ENCODE data around the gene AFAP1L2.
A peak's percentile ranks its signal among the peaks of the same experiment; 100 is the strongest.

The AFAP1L2 gene

GRCh38 chr10:114307731-114308130, 96.6 kb downstream of the AFAP1L2 start:
- no peak for DNase-seq

GRCh38 chr10:114306116-114306973, 98.0 kb downstream of the AFAP1L2 start:
- DNase-seq = no peak

DNA sequence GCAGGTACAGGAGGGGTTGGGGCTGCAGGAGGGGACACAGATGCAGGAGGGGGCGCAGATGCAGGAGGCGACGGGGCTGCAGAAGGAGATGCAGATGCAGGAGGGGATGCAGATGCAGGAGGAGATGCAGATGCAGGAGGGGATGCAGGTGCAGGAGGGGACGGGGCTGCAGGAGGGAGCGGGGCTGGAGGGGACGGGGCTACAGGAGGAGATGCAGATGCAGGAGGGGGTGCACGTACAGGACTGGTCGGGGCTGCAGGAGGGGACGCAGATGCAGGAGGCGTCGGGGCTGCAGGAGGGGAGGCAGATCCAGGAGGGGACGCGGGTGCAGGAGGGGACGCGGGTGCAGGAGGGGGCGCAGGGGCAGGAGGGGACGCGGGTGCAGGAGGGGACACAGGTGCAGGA, 98.8 kb downstream of the AFAP1L2 start:
- no peak for DNase-seq

DNA sequence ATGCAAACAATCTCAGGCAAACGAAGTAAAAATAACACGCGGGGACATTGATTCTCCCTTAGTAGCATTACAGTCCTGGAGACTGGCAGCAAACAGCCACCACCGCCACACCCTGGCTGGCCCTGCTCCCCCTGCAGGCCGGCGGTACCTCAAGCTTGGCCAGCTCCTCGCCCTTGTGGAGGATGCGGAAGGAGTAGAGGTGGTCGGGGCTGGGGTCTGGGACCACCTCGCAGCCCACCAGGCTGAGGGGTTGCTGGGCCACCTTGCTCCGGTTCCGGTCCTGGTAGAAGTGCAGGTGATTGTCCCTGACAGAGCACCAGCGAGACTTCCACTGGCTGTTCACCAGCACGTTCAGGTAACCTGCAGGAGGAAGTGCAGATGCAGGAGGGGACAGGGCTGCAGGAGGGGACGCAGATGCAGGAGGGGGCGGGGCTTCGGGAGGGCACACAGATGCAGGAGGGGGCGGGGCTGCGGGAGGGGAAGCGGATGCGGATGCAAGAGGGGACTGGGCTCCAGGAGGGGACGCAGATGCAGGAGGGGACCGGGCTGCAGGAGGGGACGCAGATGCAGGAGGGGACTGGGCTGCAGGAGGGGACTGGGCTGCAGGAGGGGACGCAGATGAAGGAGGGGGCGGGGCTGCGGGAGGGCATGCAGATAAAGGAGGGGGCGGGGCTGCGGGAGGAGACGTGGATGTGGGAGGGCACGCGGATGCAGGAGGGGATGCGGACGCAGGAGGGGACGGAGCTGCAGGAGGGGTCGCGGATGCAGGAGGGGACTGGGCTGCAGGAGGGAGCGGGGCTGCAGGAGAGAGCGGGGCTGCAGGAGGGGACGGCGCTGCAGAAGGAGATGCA, 99.5 kb downstream of the AFAP1L2 start:
- peak; percentile 49 for DNase-seq

- DNase-seq = peak; percentile 61
Measured at GRCh38 chr10:114304017-114304570, 100.2 kb downstream of the AFAP1L2 start.

DNA sequence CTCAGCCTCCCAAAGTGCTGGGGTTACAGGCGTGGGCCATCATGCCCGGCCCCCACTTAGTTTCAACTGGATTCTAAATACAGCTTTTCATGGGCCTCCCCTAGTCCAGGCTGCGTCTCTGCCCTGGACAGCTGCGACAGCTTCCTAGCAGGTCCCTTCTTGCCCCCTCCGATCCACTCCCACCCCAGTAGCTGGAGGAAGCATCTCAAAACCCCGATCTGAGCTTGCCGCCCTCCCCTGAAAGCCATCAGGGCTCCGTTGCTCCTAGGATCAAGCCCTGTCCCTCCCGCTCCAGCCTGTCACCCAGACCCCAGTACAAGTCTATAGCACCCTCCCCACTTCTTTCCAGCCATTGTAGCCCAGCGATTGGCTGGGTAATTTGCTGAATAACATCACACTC, 100.7 kb downstream of the AFAP1L2 start:
- no peak for DNase-seq

DNA sequence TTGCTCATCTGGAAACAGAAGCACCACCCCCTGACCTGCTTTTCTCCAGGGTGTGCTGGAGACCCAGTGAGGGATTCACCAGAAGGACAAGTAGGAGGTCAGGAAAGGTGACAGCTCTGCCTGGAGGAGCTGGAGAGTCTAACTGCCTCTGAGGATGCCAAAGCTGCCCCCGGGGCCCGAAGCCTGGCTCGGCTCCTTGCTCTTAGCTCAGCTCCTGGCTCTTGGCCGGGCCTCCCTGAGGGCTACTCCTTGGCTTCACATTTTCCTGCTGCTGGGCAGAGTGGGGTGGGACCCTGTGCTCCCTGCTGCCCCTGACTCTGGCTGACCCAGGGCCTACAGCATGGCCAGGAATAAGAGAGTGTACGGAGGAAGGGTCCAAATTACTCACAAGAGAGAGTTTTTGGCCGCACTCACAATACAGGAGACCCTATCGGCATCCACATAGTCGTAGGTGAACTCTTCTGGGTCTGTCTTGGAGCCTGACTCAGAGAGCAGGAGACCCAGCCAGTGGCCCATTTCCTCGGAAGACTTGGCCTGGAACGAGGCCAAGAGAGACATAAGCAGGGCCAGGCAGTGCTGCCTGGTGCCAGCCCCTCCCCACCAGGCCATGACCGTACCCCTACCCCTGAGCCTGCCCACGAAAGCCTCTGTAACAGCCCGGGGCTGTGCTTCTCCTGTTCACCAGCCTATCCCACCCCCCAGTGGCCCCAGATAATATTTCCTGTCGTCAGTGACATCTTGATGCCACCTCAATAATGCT, 102.2 kb downstream of the AFAP1L2 start:
- no peak for DNase-seq

GRCh38 chr10:114301177-114301576, 103.1 kb downstream of the AFAP1L2 start:
- DNase-seq = no peak

GRCh38 chr10:114300036-114300645, 104.2 kb downstream of the AFAP1L2 start:
- DNase-seq = no peak

DNA sequence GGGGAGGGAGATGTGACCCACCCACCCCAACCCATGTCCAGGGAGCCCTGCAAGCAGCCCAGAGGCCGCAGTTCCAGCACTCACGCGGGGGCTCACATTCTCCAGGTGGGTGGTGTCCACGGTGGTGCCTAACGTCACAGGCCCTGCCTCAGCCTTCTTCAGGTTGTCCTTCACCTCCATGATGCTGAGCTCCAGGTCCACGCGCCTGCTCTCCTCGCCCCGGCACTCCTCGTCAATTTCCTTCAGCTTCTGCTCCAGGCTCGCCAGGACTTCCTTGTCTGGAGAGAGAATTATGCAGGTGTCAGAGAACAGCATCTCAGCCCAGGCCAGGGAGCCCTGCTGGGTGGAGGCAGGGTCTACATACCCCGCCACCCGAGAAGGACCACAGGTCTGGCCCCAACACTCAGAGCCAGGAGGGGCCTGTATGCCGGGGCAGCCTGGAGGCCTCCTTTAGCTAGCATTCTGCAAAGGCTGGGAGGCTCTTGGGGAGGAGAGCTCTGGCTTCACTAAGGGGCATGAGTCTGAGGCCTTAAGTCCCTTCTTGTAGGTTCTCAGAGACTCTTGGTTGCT, 107.1 kb downstream of the AFAP1L2 start:
- no peak for DNase-seq

DNA sequence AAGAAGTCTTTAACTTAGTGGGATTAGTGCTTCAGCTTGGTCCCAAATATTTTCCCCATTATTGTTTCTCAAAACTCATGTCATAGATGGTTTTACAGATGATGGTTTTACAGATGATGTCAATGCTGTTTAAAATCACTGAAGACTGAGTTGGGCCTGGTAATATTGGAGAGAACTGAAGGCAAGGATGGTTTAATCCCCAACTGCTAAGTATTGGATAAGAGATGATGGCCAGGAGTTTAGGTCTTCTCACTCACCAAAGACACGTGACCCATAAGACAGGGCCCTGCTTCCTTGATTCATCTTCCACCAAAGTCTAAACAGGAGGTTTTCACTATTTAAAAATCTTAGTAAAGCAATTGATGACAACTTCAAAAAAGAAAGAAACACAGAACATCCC, 108.9 kb downstream of the AFAP1L2 start:
- DNase-seq = no peak

DNA sequence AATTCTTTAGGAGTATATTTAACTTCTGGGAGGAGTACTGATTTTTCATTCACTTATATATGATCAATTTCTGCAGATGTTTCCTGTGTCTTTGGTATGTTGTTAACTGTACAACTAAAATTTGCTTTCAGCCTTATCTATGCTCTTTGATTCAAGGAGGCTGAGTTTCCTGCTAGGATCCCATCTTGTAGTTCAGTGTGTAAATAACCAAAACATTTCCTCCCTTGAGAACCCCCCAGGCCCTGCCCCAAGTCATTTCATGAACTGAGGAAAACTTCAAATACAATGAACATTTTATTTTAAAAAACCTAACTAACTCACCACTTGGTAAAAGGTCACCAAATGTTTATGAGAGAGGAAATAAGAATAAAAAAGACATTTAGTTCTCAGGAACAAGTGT, 109.8 kb downstream of the AFAP1L2 start:
- DNase-seq = no peak

GRCh38 chr10:114293075-114293474, 111.2 kb downstream of the AFAP1L2 start:
- DNase-seq = no peak

GRCh38 chr10:114291516-114291915, 112.8 kb downstream of the AFAP1L2 start:
- no peak for DNase-seq

GRCh38 chr10:114291076-114291475, 113.2 kb downstream of the AFAP1L2 start:
- DNase-seq = no peak

DNA sequence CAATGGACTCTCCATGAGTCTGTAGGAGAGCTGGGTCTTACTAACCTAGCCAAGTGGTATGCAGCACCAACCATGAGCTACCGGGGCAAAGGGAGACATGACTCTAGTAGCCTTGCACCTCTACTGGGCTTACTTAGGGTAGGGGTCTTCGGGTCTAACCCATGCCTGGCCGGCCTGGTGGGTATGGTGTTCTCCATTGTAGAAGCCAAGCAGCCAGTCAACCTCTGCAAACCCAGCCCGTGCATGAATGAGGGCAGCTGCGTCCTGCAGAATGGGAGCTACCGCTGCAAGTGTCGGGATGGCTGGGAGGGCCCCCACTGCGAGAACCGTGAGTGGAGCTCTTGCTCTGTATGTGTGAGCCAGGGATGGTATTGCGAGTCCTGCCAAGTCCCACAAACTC, 114.3 kb downstream of the AFAP1L2 start:
- no peak for DNase-seq

DNA sequence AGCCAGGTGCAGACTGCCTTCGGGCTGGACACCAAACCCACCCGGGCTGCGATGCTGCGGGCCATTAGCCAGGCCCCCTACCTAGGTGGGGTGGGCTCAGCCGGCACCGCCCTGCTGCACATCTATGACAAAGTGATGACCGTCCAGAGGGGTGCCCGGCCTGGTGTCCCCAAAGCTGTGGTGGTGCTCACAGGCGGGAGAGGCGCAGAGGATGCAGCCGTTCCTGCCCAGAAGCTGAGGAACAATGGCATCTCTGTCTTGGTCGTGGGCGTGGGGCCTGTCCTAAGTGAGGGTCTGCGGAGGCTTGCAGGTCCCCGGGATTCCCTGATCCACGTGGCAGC, 115.2 kb downstream of the AFAP1L2 start:
- no peak for DNase-seq

DNA sequence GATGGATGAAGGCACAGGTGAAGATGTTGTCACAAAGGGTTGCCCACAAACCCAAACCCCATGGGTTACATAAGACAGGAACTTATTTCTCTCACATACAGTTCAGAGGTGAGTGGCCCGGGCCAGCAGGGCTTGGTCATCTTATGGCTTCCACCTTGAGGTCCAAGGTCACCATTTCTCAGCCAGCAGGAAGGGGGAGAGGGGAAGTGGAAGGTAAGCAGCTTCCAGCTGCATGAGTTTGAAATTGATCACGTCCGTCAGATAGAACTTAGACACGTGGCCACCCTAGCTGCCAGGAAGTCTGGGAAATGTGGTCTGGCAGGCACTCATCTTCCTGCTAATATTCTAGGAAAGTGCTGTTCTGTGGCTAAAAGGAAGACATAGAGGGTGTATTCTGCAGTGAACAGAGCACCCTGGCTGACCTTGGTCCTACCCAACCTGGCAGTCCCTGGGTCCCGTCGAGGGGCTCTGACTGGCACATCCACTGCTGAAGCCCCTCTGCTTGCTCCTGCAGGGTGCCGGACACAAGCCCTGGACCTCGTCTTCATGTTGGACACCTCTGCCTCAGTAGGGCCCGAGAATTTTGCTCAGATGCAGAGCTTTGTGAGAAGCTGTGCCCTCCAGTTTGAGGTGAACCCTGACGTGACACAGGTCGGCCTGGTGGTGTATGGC, 115.7 kb downstream of the AFAP1L2 start:
- no peak for DNase-seq

- no peak for DNase-seq
Measured at GRCh38 chr10:114286921-114287320, 117.4 kb downstream of the AFAP1L2 start.

DNA sequence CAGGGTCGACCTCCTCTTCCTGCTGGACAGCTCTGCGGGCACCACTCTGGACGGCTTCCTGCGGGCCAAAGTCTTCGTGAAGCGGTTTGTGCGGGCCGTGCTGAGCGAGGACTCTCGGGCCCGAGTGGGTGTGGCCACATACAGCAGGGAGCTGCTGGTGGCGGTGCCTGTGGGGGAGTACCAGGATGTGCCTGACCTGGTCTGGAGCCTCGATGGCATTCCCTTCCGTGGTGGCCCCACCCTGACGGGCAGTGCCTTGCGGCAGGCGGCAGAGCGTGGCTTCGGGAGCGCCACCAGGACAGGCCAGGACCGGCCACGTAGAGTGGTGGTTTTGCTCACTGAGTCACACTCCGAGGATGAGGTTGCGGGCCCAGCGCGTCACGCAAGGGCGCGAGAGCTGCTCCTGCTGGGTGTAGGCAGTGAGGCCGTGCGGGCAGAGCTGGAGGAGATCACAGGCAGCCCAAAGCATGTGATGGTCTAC, 118.3 kb downstream of the AFAP1L2 start:
- no peak for DNase-seq

DNA sequence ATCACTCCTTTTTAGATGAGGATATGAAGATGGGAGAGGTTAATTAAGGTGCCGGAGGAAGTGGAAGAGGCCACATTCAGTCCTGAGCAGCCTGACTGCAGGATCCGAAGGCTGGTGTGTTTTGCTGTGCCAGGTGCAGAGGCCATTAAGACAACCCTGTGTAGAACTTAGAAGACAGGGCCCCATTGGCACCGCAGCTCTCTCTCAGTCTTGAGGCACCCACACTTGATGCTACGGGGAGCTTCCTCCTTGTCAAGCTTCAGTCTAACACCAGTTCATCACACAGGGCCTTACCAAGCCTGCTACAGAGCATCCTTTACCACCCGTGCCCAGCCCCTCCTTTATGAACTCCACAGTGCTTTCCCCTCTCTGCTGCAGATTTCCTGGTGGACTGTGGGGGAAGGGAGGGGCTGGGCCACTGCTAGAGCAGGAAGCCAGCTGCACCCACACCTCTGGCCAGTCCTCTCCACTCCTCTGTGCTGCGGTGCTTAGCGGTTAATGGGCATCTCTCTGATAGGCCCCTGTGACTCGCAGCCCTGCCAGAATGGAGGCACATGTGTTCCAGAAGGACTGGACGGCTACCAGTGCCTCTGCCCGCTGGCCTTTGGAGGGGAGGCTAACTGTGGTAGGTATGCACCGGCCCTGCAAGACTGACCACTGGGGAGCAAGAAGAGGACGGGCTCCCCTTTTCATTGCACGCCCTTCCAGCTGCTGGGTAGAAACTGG, 119.8 kb downstream of the AFAP1L2 start:
- no peak for DNase-seq
